H1 (cell line): ENCODE data around the gene PRTN3.

Experiments used
- CBX5 ChIP-seq: fragments of 300-800, 300-1000 bp; sonication (generic); IDR thresholded peaks from 2 replicates; pipeline ENCODE4 v1.7.1; 2016; ENCODE audit warnings: antibody characterized with exemption, low read length, low read depth
- CHD2 ChIP-seq: IDR thresholded peaks from 2 replicates; pipeline ENCODE4 v1.6.1; 2012; ENCODE audit warnings: low read length, improper control_type of control experiment
- JUND ChIP-seq: IDR thresholded peaks from 2 replicates; pipeline ENCODE4 v1.6.1; 2011; ENCODE audit warnings: mild to moderate bottlenecking, improper control_type of control experiment, low read length
- KDM1A ChIP-seq: fragments of 200-600, 300-600 bp; sonication (generic); IDR thresholded peaks from 2 replicates; pipeline ENCODE4 v1.7.1; 2016; ENCODE audit warnings: mild to moderate bottlenecking, low read length, borderline replicate concordance
- RFX5 ChIP-seq: IDR thresholded peaks from 2 replicates; pipeline ENCODE4 v1.6.1; 2011; ENCODE audit warnings: low read depth, low read length, improper control_type of control experiment, borderline replicate concordance

- TF ChIP-seq CHD2, result no peak
- TF ChIP-seq KDM1A, result no peak
- no peak for TF ChIP-seq RFX5
- TF ChIP-seq CBX5, result no peak
- no peak for TF ChIP-seq JUND
Observed at GRCh38 chr19:888581-889385, 48.0 kb downstream of the PRTN3 start.
